Lower lobe of right lung (tissue), 2 donors: ENCODE measurements around the gene SPEF2. TPM values are rescaled to one million over a fixed set of nuclear protein-coding genes. Genes with fewer than 3 reads are reported as not detected.

Experiments used
- ATAC-seq, 2 donors: fragments of 200-7000 bp; cut with Tn5 transposase; one replicate each; pipeline ENCODE4 v1.9.1; 2020 to 2022; ENCODE audit warnings: mild to moderate bottlenecking in 2 of 2, moderate library complexity in 2 of 2
- DNase-seq: peaks from one replicate; pipeline ENCODE4 v3.0.0-alpha.2; 2020
- H3K27ac ChIP-seq: fragments of 200-600 bp; one replicate; pipeline ENCODE4 v1.8.0; 2022
- H3K27me3 ChIP-seq: fragments of 200-600 bp; one replicate; pipeline ENCODE4 v1.8.0; 2022; ENCODE audit warnings: low read depth
- H3K36me3 ChIP-seq: fragments of 200-600 bp; one replicate; pipeline ENCODE4 v1.8.0; 2022; ENCODE audit warnings: mild to moderate bottlenecking
- H3K4me1 ChIP-seq: fragments of 200-600 bp; one replicate; pipeline ENCODE4 v1.8.0; 2022
- H3K4me3 ChIP-seq: fragments of 200-600 bp; one replicate; pipeline ENCODE4 v1.8.0; 2022; ENCODE audit warnings: mild to moderate bottlenecking
- H3K9me3 ChIP-seq: fragments of 200-600 bp; one replicate; pipeline ENCODE4 v1.8.0; 2022
- intact Hi-C: fragments of 100-400 bp; cut with DNase I; formaldehyde crosslinking; loops from one replicate; pipeline ENCODE4 v1.11.0; 2022
- total RNA-seq: library from RNA; stranded (reverse); fragmentation: NEBNext Ultra II Directional; extraction: Animal tissue kit (Norgen Biotek cat#: 25700); gene quantifications from one replicate; pipeline ENCODE4 v1.2.1, GENCODE V29; 2021
- TF ChIP-seq, protein P1 (sequence below): fragments of 200-600 bp; IDR thresholded peaks from one replicate; pipeline ENCODE4 v1.8.0; 2022; ENCODE audit warnings: antibody characterized with exemption, mild to moderate bottlenecking
- donor health status: DM: no; HTN: yes; CAD: no; lungs with severe emphysema.

SPEF2 gene
- total RNA-seq, 1 donor from 2014 or later: 17.6 TPM

DNA sequence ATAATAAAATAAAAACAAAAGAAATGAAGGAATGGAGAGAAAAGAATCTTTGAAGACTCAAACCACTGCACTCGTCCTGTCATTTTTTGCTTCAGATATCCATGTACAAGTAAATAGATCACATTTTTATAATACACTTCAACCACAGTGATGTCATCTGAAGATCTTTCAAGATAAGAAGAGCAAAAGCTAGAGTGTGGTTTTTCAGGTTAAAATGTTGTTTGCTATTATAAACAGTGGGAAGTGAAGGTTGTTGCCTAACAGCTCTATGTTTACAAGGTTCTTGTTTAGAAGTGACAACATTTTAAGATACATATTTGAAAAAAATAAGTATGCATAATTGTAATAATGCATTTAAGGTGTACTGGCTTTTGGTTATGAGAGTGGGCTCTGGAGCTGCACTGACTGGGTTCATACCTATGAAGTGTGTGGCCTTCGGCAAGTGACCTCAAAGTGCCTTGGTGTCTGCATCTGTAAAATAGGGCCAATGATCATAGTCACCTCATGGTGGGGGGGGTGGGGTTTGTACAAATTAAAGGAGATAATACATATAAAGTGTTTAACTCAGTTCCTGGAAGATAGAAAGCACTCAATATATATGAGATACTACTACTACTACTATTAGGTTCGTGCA, 193.6 kb downstream of the SPEF2 start:
- no peaks in the 10 kb centered on the region for H3K4me1 ChIP-seq
- H3K36me3 ChIP-seq: no peaks in the 10 kb centered on the region
- H3K9me3 ChIP-seq: no peaks in the 10 kb centered on the region
- DNase-seq (no peak), ATAC-seq (peak; percentile 15 to 41)
- H3K27me3 ChIP-seq: no peaks in the 10 kb centered on the region
- no peak overlapping the region for H3K27ac ChIP-seq
- TF ChIP-seq, protein P1, sequence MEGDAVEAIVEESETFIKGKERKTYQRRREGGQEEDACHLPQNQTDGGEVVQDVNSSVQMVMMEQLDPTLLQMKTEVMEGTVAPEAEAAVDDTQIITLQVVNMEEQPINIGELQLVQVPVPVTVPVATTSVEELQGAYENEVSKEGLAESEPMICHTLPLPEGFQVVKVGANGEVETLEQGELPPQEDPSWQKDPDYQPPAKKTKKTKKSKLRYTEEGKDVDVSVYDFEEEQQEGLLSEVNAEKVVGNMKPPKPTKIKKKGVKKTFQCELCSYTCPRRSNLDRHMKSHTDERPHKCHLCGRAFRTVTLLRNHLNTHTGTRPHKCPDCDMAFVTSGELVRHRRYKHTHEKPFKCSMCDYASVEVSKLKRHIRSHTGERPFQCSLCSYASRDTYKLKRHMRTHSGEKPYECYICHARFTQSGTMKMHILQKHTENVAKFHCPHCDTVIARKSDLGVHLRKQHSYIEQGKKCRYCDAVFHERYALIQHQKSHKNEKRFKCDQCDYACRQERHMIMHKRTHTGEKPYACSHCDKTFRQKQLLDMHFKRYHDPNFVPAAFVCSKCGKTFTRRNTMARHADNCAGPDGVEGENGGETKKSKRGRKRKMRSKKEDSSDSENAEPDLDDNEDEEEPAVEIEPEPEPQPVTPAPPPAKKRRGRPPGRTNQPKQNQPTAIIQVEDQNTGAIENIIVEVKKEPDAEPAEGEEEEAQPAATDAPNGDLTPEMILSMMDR: no peak
- intact Hi-C loops: no loop called here
- no peak overlapping the region for H3K4me3 ChIP-seq

DNA sequence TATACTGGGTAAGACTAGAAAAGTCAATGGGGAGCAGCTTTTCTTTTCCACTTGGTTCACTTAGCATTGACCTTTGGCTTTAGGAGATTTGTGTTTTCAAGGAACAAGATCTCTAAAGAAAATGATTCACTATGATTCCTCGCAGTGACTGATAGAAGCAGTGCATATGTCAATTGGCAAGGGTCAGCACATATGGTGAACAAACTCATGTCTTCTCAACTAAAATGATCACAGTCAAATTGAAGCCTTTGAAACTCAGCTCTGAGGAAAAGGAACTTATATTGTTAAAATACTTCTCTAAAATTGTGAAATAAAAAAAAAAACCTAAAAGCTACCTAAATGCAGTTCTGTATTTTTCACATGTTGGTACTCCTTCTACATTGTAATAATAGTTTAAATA, 195.9 kb downstream of the SPEF2 start:
- no peak overlapping the region for H3K27ac ChIP-seq
- no peak overlapping the region for H3K4me3 ChIP-seq
- intact Hi-C loops: no loop called here
- DNase-seq (no peak), ATAC-seq (no peak)
- no peaks in the 10 kb centered on the region for H3K27me3 ChIP-seq
- no peaks in the 10 kb centered on the region for H3K9me3 ChIP-seq
- H3K36me3 ChIP-seq: no peaks in the 10 kb centered on the region
- H3K4me1 ChIP-seq: no peaks in the 10 kb centered on the region
- TF ChIP-seq, protein P1: no peak

DNA sequence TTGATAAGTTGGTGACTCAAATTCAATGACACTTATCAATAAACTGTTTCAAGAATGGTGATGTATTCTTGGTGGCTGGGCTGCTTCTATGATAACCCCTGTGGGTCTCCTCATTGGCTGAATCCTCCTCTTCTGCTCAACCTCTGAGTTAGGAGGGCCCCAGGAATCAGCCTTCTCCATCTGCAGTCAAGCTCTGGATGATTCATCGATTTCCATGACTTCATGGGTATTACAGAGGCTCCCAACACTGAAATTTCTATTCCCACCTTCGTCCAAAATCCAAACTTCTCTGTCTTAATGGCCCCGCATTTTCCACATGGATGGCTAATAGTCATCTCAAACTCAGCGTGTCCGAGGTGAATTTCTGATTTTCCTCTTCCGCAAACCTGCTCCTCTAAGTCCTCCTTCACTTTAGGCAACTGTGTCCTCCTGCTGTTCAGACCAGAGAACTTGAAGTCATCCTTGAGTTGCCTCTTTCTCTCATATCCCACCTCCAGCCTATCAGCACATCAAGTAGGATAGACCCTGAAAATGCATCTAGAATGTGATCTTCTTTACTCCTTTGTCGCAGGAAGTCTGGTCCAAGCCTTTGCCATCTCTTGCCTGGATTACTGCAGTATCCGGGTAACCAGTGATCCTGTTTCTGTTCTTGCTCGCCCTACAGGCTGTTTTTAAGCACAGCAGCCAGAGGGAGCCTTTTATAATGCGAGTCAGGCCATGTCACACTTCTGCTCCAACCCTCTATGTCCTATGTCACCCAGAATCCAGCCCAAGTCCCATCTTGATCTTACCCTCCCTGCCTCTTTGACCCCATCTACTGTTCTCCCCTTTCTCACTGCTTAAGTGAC, 197.7 kb downstream of the SPEF2 start:
- Histone ChIP-seq H3K9me3 (no peaks in the 10 kb centered on the region), H3K4me1 (peaks cover 5% of the 10 kb centered on the region), H3K27me3 (no peaks in the 10 kb centered on the region), H3K4me3 (no peak overlapping the region), H3K36me3 (no peaks in the 10 kb centered on the region), H3K27ac (no peak overlapping the region)
- DNase-seq (no peak), ATAC-seq (peak in 1 of 2 donors; percentile 57)
- intact Hi-C loops: no loop called here
- TF ChIP-seq, protein P1: peak; percentile 48

DNA sequence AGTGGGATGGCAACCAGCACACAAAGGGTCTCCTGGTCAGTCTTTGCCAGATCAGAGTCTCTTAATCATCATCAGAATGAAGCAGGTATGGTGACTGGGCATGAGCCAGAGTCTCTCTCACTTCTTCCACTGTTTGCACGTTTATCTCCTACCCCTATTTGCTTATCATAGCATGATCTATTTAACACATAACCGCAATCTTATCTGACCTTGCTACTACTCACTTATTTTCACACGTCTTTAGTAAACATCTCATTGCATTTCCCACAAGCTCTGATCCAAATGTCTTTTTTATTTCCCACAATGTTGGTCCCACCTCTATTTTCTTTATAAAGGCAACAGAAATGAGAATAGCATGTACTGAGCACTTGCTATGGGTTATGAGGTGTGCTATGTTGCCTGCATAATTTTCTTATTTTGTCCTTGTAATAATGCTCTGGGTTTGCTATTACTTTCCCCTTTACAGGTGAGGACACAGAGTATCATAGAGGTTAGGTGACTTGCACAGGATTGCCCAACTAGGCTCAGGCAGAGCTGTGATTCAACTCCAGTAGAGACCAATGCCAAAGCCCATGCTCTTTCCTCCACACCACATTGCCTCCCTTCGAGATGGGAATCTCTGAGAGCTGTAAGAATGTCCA, 199.3 kb downstream of the SPEF2 start:
- no peaks in the 10 kb centered on the region for H3K9me3 ChIP-seq
- H3K4me3 ChIP-seq: no peak overlapping the region
- H3K4me1 ChIP-seq: peaks cover 6% of the 10 kb centered on the region
- H3K27ac ChIP-seq: no peak overlapping the region
- TF ChIP-seq, protein P1: no peak
- ATAC-seq (peak; percentile 28 to 56), DNase-seq (no peak)
- H3K36me3 ChIP-seq: no peaks in the 10 kb centered on the region
- H3K27me3 ChIP-seq: no peaks in the 10 kb centered on the region
- intact Hi-C loops: no loop called here

DNA sequence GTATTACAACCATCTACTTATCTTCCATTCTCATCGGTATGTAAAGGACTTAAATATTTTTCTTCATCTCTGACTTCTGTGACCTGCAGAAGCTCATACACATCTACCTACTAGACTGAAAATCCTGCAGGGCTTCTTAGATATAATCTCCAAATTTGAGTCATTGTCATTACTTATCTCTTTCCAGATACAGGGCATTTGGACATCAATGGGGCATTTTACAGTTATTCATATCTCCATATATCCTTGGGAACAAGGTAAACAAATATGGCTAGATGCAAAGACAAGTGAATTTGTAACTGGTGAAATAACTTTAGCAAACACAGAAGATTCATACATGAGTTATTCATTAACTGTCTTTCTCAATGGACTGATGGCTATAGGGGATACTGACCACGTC, 201.4 kb downstream of the SPEF2 start:
- intact Hi-C loops: no loop called here
- Histone ChIP-seq H3K4me1 (peaks cover 6% of the 10 kb centered on the region), H3K27ac (no peak overlapping the region), H3K9me3 (no peaks in the 10 kb centered on the region), H3K27me3 (no peaks in the 10 kb centered on the region), H3K4me3 (no peak overlapping the region), H3K36me3 (no peaks in the 10 kb centered on the region)
- TF ChIP-seq, protein P1: no peak
- ATAC-seq (no peak), DNase-seq (no peak)
